Prostate gland (tissue), 2 donors: Measurements from ENCODE around the gene PHF21B.

ENCODE experiments used
- CTCF ChIP-seq, 4 experiments: fragments of 200-600 bp in 2 of 4; fragments of 450-650 bp in 2 of 4; sonication (generic) in 2 of 4; IDR thresholded peaks; 1 replicate in 3 of 4; 2 replicates in 1 of 4; pipeline ENCODE4 v1.5.1; 2016 to 2019; ENCODE audit warnings: antibody characterized with exemption in 4 of 4, mild to moderate bottlenecking in 2 of 4, moderate library complexity in 2 of 4
- POLR2A ChIP-seq: fragments of 450-650 bp; IDR thresholded peaks from one replicate; pipeline ENCODE4 v1.6.1; 2016; ENCODE audit warnings: antibody characterized with exemption, mild to moderate bottlenecking
- POLR2AphosphoS5 ChIP-seq: sonication (generic); formaldehyde crosslinking; IDR thresholded peaks from one replicate; pipeline ENCODE4 v1.6.1; 2017; ENCODE audit warnings: antibody characterized with exemption

GRCh38 chr22:44964722-44965078 is 45.1 kb downstream of the PHF21B start:
- TF ChIP-seq CTCF (IDR thresholded peaks at IDR 0.05), result no peak
- no peak for TF ChIP-seq POLR2A
- no peak for TF ChIP-seq POLR2AphosphoS5
